Activated CD4-positive, alpha-beta T cell treated with anti-CD3 and anti-CD28 coated beads, Interleukin-2, Interleukin-4, amounts not matched to agents 100 ng/mL and 50 ng/mL, durations not matched to agents 16 hours and 8 hours (primary cell): Measurements from ENCODE around the gene SMC3.
"Not testable (repeated sequence)": the region's sequence is repeated elsewhere in the genome, so short reads cannot be mapped to it uniquely, and the experiment has no call there.

ENCODE experiments used
- DNase-seq: peaks from one replicate; pipeline ENCODE4 v3.0.0-alpha.2; 2020; ENCODE audit warnings: low spot score

Gene SMC3

DNA sequence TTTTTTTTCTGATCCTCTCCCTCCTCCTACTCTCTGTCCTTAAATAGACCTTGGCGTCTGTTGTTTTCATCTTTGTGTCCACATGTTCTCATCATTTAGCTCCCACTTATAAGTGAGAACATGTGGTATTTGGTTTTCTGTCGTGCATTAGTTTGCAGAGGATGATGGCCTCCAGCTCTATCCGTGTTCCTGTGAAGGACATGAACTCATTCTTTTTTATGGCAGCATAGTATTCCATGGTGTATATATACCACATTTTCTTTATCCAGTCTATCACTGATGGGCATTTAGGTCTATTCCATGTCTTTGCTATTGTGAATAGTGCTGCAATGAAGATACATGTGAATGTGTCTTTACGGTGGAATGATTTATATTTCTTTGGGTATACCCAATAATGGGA is 55.8 kb downstream of the SMC3 start:
- DNase-seq: not testable (repeated sequence)

- DNase-seq: no peak
Measured at GRCh38 chr10:110625356-110625894, 57.9 kb downstream of the SMC3 start.

GRCh38 chr10:110625951-110626855 is 58.7 kb downstream of the SMC3 start:
- DNase-seq: no peak

DNA sequence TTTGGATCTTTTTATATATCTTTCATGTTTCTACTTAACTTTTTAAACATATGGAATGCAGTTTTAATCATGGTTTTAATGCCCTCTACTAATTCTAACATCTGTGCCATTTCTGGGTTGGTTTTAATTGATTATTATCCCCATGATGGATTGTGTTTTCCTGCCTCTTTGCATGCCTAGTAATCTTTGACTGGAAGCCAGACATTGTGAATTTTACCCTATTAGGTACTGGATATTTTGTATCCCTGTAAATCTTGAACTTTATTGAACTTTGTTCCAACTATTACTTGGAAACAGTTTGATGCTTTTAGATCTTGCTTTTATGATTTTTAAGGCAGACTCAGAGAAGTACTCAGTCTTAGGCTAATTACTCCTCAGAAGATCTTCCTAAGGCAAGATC is 60.7 kb downstream of the SMC3 start:
- no peak for DNase-seq

GRCh38 chr10:110629680-110630191 is 62.2 kb downstream of the SMC3 start:
- no peak for DNase-seq

GRCh38 chr10:110631934-110632333 is 64.4 kb downstream of the SMC3 start:
- DNase-seq: no peak

DNA sequence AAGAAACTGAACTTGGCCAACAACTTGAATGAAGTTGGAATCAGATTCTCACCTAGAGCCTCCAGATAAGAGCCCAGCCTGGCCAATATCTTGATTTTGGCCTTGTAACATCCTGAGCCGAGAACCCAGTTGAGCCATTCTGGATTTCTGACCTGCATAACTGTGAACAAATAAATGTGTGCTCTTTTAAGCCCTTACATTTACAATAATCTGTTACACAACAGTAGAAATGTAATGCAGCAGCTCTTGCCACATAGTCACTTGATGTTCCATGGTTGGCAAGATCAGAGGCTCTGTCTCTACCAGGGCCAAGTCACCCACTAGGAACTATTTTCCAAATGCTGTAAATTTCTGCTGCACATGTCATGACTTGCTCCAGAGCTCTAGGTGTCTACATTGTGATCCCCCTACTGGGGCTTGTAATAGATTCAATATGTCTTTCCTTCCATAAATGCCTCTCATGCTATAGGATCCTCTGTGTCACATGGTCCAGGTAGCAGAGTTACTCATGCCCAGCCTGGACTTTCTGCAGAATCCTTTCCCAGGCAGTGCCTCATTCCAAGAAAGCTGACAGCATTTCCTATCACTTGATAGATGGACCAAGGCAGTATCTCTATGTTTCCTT is 65.2 kb downstream of the SMC3 start:
- DNase-seq: no peak

DNA sequence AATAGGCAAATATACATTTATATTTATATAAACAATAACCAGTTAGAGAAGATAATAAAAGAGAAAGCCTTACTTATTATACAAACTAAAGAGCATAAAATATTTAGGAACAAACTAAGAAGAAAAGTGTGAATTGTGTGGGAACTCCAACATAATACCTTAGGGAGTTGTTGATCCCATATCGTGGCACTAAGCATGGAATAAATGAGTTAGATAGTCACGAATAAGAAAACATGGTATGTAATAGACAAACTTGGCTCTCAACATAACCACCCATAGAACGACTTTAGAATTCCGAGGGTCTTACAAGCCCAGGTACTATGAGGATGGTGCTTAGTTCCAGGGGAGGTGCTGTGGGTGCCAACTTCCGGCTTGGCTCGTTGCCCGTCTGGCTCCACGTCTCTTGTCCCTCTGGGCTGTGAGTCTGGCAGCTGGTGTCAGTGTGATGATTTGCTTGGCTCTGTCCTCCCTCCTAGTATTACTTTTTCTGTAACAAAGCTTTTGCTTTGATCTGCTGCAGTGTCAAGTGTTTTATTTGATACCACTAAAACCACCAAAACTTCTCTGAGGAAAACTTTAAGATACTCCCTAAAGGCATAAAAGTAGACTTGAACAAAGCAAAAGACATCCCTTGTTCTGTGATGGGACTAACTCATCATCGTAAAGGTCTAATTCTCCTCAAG is 67.2 kb downstream of the SMC3 start:
- no peak for DNase-seq

DNA sequence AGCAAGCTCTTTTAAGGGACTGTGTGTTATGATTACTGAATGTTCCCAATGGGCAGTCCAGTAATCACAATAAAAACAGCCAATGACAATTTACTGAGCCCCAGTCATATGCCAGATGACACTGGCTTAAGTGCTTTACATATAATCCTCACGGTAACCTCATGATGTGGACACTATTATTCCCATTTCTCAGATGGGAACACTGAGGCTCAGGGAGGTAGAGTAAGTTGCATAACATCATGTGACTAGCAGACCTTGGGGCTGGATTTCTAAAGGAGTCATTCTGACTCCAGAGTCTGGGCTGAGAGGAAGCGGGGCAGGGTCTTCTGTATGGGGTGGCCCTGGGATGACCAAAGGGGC is 69.1 kb downstream of the SMC3 start:
- no peak for DNase-seq

- DNase-seq: no peak
Measured at GRCh38 chr10:110636932-110637557, 69.5 kb downstream of the SMC3 start.

- DNase-seq: no peak
Measured at GRCh38 chr10:110637558-110638053, 70.1 kb downstream of the SMC3 start.

DNA sequence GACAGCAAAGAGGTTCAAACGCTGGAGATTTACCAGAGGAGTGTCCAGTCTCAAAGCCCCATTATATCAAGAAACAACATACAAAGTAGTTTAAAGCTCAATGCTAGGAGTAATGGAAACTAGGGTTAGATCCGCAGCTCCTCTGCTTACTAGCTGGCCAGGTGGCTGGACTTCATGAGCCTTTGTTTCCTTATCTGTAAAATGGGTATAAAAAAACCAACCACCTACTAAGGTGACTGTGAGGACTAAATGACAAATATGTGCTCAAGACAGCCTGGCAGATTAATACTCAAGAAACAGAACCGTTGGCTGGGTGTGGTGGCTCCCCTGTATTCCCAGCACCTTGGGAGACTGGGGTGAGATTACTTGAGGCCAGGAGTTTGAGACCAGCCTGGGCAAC is 70.8 kb downstream of the SMC3 start:
- no peak for DNase-seq

DNA sequence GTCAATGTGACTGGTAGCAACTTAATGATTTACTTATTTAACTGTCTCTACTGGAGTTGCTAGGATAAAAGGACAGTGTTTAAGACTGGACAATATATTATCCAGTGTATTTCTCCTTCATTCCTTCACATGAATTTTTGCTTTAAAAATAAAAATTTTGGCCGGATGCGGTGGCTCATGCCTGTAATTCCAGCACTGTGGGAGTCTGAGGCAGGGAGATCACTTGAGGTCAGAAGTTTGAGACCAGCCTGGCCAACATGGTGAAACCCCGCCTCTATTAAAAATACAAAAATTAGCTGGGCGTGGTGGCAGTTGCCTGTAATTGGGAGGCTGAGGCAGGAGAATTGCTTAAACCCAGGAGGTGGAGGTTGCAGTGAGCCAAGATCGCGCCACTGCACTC is 71.6 kb downstream of the SMC3 start:
- not testable (repeated sequence) for DNase-seq

DNA sequence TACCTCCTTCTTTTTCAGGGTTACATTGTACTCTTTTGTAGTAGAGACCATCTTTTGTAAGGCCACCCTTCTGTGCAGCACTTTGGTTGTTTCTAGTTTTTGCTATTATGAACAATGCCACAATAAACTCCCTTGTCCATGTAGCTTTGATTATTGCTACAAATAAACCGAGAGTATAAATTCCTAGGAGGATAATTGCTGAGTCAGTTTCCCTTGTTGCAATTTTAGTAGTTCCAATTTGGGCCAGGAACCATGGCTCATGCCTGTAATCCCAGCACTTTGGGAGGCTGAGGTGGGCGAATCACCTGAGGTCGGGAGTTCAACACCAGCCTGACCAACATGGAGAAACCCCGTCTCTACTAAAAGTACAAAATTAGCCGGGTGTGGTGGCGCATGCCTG is 72.4 kb downstream of the SMC3 start:
- DNase-seq: not testable (repeated sequence)

- DNase-seq: peak; percentile 28
Measured at GRCh38 chr10:110641256-110641655, 73.8 kb downstream of the SMC3 start.

GRCh38 chr10:110642204-110643034 is 74.9 kb downstream of the SMC3 start:
- DNase-seq: no peak

DNA sequence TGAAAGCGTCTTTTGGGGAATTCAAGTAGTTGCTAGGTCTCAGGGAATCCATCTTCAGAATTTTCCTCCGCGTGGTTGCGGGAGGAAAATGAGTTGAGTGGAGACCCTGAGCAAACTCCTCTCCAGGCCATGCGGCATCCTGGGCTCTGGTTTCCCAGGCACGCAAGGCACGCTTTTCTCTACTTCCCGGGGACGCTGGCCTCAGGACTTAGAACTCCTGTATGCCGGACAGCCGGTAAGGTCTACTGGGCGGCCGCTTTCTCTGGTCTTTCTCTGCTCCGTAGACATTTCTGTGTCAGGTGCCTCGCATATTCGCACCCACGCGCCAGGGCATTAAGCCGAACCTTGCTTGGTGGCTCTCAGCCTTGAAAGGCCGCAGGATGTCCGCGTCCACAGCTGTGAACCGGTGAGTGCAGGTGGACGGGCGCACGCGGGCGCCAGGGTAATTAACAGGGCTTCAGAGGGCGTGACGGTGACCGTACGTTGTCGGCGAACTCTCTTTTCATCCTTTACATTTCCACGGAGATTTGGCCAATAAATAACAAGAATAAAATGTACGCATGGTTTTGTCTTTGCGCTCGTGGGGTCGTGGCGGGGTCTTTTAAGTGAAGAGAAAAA is 75.6 kb downstream of the SMC3 start:
- DNase-seq: no peak

- no peak for DNase-seq
Measured at GRCh38 chr10:110643653-110644597, 76.4 kb downstream of the SMC3 start, which contains the start of gene RBM20. Gene RBM20, plus strand, starts transcription at chr10:110644336. Its CDS starts 119 bp downstream, at chr10:110644455.
